ENCODE measurements around the gene CCDC27.
"Not testable (repeated sequence)": the region's sequence is repeated elsewhere in the genome, so short reads cannot be mapped to it uniquely, and the experiment has no call there.

The CCDC27 gene

DNA sequence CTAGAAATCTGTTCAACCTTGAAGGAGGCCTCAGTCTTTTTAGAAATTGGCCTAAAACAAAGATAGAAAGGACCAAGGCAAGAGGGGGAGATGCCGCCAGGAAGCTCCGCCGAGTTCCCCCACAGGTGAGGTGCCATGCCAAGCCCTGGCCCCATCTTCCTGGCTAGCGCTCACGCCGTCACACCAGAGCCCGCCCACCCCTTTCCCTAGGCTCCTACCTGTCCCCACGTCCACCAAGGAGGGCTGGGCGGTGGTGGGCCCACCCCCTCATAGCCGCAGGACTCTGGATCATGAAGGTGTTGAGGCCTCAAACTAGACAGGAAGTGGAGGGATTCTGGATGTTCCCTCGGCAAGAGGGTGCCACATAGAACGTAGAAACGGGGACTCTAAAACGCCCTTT is 15.5 kb upstream of the CCDC27 start:
- DNase-seq (ENCODE audit: low spot score): no peak

DNA sequence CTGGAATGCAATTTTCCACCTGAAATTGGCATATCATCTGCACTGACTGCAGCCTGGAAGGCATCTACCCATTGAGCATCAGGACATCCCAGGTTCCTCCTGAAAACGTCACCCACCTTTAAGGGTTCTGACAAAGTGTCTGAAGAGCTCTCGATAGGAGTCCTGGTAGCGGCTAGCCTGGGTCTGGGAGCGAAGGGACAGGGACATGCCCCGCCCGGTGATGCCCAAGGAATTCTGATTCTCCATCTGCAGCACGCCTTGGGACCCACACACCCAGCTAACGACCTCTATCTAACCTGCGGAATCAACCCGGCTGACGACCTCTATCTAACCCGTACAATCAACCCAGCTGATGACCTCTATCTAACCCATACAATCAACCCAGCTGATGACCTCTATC is 13.3 kb upstream of the CCDC27 start:
- DNase-seq (ENCODE audit: low spot score): no peak

DNA sequence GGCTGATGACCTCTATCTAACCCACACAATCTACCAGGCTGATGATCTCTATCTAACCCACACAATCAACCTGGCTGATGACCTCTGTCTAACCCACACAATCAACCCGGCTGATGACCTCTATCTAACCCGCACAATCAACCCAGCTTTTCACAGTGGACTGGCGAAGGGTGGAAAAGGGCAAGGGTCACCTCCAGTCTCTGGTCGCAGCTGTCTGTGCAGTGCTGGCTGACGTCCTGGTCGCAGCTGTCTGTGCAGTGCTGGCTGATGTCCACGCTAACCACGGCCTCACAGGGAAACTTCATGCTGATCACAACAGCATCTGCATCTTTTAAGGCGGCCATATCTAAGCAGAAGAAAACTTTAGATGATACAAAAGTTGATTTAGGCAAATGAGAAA is 12.2 kb upstream of the CCDC27 start:
- DNase-seq (ENCODE audit: low spot score): no peak

DNA sequence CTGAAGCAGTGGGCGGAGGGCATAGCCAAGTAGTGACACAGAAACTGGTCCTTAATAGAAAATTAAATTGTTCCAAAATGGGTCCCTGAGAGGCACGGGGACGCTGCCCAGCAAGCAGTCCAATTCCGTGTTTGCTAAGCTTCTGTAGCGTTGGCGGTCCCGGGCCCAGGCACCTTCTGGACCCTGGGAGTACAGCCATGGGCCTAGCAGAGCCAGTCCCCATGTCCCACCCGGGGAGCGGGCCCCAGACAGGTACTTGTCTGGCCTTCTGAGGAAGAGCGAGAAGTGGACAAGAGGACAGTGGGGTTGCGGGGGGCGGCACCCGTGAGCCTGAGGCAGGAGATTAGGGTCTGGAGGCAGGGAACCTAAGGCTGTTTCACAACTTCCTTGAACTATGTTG is 11.5 kb upstream of the CCDC27 start:
- no peak for DNase-seq (ENCODE audit: low spot score)

DNA sequence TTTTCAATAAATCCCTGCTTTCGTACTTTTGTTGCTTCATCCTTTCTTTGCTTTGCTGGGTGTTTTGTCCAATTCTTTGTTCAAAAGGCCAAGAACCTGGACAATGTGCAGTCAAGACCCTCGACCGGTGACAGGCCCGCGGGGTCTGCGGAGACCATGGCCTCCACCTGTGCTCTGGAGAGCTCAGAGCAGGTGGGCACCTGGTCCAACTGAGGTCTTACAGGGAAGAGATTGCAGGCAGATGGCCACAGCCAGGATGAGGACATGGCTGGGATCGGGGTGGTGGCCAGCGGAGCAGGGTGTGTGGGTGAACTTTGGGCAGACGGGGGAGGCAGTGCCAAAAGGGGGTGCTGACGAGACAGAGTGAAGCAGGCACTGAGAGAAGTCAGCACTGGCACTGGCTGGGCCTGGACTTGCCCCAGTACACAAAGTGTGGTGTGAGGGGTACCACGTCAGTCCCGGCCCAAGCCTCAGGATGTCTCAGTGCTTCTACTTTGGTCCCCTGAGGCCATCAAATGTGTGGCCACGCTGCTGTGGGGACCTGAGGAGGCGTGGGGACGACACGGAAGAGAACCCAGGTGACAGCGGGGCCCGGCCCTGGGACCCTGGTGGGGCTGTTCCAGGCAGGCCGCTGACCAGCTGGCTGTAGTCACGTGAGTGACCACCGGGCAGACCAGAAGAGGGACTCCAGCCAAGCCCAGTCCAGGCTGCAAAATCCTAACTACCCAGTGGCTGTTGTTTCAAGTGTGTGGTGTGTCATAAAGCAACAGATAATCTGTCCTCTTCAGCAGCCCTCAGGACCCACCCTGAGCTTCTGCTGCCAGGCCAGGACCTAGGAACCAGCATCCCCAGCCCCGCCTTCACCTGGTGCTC is 10.4 kb upstream of the CCDC27 start:
- no peak for DNase-seq (ENCODE audit: low spot score)

DNA sequence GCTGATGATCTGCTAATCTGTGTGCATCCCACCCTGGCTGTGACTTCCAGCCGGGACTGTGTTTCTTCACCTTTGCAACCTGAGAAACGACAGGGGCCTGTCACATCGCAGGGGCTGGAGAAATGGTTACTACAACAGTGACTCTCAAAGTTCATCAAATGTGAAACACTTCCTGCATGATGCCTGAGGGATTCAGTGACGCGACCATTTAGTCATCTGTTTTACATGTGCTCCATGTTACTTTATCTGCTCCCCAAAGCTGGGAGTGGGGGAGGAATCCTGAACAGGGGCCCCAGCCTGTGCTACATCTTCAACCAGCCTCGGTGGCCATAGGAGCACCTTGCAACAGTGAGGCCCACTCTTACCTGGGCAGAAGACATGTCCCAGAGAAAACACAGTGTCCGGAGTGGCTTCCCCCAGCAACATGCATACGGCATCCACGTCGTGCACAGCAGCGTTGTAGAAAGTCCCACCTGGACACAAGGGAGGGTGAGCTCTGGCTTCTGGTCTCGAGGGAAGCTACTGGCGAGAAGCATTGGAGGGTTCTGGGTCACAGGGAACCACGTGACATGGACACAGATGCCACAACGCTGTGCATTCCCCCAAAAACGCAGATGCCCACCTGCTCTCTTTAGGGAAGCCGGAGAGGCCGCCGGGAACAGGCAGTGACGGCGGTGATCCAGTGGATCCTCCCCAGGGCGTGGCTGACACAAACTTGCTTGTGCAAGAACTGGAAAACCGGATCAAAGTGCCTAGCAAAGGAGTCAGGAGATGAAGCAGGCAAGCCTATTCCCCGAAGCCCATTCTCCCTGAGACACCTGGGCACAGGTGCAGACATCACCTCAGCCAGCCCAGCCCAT is 9.6 kb upstream of the CCDC27 start:
- no peak for DNase-seq (ENCODE audit: low spot score)

DNA sequence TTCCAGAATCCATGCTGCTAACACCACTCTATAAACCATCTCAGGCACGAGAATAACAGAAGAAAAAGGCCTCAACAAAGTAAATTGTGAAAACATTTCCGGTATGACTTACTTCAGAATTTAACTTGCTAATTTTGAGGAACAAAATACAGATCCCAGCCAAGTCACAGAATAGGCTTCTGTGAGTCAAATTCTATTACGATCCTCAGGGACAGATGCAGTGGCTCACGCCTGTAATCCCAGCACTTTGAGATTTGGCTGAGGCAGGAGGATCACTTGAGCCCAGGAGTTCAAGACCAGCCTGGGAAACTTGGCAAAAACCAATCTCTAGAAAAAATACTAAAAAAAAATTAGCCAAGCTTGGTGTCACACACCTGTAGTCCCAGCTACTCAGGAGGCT is 8.8 kb upstream of the CCDC27 start:
- DNase-seq (ENCODE audit: low spot score): no peak

DNA sequence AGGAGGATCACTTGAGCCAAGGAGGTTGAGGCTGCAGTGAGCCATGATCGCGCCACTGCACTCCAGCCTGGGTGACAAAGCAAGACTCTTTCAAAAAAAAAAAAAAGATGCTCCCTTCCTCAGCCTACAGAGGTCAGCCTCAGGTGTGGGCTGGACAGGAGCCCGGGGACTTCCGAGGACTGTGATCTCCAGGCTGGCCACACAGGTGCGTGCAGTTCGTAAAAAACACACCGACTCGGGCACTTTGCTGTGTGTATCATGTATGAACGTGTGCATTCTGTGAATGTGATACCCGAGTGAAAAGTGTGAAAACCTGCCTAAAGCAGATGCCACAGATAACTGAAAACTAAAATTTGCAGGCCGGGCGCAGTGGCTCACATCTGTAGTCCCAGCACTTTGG is 8.4 kb upstream of the CCDC27 start:
- DNase-seq (ENCODE audit: low spot score): no peak

DNA sequence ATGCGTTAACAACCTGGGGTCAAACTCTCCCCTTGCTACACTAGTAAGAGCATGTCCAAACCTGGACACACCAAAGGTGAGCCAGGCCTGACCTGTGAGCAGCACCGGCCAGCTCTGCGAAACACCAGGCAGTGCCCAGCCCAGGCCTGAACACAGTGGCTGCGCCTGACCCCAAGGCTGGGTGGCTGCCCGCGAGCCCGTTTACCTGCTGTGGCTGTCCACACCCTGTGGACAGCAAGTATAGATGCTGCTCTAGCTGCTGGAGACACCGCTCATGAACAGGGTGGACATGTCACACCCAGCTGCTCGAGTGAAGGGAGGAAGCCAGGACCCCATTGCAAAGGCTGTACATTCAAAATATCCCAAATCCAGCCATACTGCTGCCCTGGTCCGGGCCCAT is 7.6 kb upstream of the CCDC27 start:
- DNase-seq (ENCODE audit: low spot score): no peak

DNA sequence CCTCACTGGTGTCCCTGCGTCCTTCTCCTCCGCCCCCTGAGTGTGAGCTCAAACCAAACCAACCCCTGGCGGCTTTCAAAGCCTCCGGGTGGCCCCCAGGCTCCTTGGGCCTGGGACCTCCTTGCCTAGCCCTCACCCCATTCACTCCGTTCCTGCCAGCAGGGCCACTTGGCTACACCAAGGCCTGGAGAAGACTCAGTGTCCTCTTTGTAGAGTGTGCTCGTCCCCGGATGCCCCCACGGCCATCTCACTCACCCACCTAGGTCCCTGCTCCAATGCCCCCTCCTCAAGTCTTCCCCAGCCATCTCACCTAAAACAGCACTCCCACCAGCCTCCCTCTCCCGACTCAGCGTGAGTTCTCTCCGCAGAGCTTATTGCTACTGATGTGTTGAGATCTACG is 7.2 kb upstream of the CCDC27 start:
- no peak for DNase-seq (ENCODE audit: low spot score)

DNA sequence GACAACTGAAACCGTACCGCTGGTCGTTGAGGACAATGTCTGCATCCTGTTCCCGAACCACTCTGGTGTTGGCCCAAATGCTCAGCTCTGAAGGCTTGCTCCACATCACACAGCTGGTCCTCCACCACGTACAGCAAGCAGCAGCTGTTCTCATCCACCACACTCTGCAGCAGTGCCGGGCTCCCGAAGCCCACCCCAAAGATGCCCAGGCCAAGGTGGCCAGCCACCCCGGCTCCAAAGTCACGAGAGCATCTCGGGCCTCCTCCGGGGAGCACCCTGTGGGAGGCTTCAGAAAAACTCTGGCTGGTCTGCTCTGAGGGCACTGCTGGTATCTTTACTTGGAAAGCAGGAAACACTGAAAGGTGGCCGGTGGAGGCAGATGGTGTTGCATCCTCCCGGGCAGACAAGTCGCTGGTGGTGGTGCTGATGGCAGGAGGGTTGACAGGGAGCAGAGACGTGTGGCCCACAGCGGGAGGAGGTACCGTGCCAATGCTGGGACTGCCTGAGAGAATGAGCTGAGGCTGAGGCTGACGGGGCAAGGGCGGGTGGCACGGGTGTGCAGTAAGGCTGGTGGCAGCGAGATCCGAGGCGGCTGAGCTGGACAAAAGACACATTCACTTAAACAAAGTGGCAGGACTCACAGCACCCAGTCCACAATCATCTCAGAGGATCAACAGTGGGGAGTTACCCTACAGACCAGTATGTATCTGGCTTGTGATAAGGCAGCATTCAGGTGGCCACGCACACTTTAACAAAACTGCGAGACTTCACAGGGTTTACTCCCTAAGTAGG is 6.5 kb upstream of the CCDC27 start:
- no peak for DNase-seq (ENCODE audit: low spot score)

DNA sequence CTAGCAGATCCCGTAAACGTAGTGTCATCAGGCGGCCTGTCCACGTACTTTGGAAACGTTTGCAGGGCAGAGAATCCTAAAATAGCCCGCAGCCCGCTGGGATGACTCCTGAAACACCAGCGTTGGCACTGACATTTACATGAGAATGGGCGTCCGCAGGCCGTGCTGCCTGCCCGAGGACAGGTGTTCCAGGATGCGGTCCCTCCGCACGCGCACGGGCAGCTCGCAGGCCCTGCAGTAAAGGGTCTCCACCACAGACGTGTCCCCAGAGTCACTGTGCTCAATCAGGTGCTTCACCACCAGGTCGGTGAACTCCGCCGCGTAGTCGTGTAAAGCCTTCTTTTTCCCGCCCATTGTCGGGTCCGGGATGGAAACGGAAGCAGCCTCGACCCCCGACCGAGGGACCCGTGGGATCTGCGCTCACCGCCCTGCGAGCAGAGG is 5.8 kb upstream of the CCDC27 start:
- DNase-seq (ENCODE audit: low spot score): no peak

DNA sequence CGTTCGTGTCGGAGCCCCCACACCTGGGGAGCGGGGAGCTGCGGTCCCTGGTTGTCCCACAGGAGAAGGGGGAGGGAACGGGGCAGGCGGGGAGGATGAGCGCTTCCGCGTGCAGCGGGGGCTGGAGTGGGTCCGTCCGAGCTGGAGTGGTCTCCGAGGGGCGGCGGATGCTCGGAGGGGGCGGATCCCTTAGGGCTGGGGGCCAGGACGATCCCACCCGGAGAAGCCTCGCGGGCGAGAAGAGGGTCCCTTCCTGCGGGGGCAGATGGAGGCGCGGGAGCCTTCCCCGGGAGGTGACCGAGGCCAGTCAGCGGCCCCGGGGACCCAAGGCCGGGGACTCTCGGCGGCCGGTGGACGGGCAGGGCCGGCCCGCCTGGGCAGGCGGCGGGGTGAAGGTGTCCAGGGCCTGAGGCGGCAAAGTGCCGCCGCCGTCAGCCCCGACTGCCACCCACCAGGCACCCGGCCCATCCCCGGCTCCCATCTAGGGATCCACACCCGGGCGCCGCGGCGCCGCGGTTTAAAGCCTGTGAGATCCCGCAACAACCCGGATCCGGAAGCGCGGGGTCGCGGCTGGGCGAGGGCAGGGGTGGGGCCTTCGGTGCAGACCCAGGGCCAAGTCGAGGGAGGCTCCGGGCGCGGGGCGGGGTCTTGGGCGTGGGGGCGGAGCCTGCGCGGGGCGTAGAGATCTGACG is 5.3 kb upstream of the CCDC27 start:
- peak; percentile 97 for DNase-seq (ENCODE audit: low spot score)

DNA sequence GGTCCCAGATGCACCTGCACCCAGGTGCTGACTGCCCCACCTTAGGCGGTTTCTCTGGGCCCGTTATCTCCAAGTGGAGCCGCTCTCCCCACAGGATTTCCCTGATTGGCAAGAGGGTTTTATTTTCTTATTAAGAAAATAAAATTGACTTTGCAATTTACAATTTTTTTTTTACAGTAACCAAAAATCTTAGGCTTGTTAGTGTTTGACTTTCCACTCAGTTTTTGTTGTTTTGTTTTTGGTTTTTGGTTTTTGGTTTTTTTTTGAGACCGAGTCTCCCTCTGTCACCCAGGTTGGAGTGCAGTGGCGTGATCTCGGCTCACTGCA is 4.8 kb upstream of the CCDC27 start:
- no peak for DNase-seq (ENCODE audit: low spot score)

DNA sequence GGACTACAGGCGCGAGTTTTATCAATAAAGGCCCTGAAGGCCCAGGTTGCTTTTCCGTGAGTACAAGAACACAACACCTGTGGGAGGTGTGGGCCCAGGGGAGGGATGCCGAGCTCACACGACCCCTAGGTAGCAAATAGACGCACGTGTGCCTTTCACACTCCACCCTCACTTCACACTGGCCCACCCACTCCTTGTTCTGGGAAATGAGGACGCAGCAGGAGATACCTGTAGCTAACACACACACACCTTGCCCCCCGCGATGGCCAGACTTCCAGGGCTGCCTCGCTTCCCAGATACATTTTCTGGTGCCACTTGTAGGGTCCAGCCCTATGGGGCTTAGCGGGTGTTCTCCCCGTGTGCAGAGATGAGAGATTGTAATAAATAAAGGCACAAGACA is 4.3 kb upstream of the CCDC27 start:
- DNase-seq (ENCODE audit: low spot score): no peak

DNA sequence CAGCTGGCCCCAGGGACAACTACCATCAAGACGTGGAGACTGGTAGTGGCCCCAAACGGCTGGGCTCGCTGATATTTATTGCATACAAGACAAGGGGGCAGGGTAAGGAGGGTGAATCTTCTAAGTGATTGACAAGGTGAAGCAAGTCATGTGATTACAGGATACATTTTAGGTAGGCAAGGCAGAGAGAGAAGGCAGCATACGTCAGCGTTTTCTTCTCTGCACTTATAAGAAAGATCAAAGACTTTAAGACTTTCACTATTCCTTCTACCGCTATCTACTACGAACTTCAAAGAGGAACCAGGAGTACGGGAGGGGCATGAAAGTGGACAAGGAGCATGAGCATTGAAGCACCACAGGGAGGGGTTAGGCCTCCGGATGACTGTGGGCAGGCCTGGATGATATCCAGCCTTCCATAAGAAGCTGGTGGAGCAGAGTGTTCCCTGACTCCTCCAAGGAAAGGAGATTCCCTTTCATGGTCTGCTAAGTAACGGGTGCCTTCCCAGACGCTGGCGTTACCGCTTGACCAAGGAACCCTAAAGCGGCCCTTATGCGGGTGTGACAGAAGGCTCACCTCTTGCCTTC is 3.8 kb upstream of the CCDC27 start:
- not testable (repeated sequence) for DNase-seq (ENCODE audit: low spot score)

DNA sequence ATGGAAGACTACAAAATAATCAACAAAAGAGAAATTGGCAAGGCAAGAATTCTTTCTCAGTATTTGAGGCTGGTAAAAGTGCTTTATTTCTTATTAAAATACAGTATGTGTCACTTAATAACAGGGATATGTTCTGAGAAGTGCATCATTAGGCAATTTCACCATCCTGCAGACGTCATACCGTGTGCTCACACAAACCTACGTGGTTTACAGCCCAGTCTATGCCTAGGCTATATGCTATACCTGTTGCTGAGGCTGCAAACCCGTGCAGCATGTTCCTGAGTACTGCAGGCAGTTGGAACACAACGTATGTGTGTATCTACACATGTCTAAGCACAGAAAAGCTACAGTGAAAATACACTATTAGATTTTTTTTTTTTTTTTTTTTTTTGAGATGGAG is 2.7 kb upstream of the CCDC27 start:
- no peak for DNase-seq (ENCODE audit: low spot score)

DNA sequence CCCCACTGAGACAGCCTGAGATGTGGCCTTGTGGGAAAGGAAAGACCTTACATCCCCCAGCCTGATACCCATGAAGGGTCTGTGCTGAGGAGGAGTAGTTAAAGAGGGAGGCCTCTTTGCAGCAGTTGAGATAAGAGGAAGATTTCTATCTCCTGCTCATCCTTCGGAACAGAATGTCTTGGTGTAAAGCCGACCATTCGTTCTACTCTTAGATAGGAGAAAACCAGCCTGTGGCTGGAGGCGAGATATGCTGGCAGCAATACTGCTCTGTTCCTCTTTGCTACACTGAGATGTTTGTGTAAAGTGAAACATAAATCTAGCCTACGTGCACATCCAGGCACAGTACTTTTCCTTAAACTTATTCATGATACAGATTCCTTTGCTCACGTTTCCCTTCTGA is 1.5 kb upstream of the CCDC27 start:
- DNase-seq (ENCODE audit: low spot score): no peak

DNA sequence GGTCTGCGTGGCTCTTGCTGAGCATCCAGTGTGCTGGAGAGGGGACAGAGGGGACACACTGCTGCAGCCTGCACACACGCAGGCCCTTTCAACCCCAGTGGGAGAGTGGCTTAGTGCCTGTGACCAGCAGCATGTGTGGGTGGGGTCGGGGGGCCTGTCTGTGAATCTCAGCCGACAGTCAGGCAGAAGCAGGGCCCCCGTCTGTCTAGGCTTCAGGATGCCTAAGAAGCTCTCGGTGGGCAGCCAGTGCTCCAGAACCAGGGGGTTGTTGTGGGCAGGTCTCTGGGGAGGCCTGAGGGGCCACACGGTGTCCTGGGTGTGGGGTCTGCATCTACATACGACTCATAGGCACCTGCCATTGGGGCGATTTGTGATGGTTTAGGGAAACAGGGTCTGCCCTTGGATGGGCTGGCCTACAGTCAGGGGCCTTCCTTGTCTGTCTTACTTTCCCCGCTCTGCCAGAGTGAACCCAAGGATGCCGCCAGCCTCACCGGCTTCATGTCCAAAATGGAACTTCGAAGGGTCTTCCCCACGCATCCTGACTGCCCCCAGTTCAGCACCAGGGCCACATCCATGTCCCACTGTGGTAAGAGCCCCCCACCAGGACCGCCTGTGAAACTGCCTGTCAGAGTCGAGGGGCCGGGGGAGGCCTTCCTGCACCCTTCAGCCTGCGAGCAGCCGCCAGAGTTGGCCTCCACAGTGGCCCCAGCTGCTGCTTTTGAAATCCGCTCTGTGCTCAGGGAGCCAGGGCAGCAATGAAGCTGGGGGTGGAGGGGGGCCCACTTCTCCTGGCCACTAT is 1.6 kb downstream of the CCDC27 start:
- DNase-seq (ENCODE audit: low spot score): no peak

DNA sequence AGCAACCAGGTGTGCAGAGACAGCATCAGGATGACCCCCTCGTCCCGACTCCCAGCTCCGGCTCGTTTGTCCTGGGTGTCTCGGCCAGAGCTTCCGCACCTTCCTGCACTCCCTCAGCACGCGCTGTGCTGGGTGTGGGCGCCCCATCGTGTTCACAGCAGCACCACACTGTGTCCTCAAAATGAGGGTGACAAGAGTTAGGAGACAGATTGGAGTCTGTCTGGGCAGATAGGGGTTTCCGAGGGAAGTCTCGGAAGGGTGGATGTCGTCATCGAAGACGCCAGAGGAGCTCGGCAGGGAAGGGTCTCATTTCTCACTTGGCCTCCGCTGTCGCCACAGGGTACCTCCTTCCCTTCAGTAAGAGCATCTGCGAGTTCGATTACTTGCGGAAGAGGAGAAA is 4.1 kb downstream of the CCDC27 start:
- DNase-seq (ENCODE audit: low spot score): no peak

DNA sequence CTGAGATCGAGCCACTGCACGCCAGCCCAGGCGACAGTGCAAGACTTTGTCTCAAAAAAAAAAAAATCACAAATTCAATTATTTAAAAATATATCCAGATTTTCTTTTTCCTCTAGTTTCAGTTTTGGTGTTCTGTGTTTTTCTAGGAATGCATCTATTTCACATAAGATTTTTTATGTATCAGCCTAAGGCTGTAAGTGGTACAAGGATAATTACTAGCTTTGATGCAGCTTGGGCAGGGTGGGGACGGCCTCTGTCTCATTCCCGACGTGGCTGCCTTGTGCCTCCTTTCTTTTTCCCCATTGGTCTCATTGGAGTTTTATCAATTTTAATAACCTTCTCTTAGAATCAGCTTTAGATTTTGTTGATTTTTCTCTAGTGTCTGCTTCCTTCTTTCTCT is 6.9 kb downstream of the CCDC27 start:
- DNase-seq (ENCODE audit: low spot score): no peak
